ENCODE data around the gene RNASE13.

RNASE13 gene

GRCh38 chr14:21066882-21067502 is 32.4 kb upstream of the RNASE13 start:
- DNase-seq (ENCODE audit: low read depth in 2 of 2), result no peak

GRCh38 chr14:21063479-21063878 is 28.9 kb upstream of the RNASE13 start:
- DNase-seq (ENCODE audit: low read depth in 2 of 2), result no peak

- no peak for DNase-seq (ENCODE audit: low read depth in 2 of 2)
Observed at GRCh38 chr14:21061347-21061668, 26.7 kb upstream of the RNASE13 start.

- no peak for DNase-seq (ENCODE audit: low read depth in 2 of 2)
Observed at GRCh38 chr14:21060614-21061346, 26.2 kb upstream of the RNASE13 start.

GRCh38 chr14:21059842-21060613 is 25.4 kb upstream of the RNASE13 start:
- DNase-seq (ENCODE audit: low read depth in 2 of 2), result no peak

GRCh38 chr14:21058903-21059302 is 24.3 kb upstream of the RNASE13 start:
- DNase-seq (ENCODE audit: low read depth in 2 of 2), result no peak

- DNase-seq (ENCODE audit: low read depth in 2 of 2), result no peak
Observed at GRCh38 chr14:21057803-21058675, 23.4 kb upstream of the RNASE13 start, which contains the start of gene RNASE8. RNASE8 (plus strand) TSS chr14:21057822; CDS start chr14:21057893, 71 bp downstream.

- DNase-seq (ENCODE audit: low read depth in 2 of 2), result no peak
Observed at GRCh38 chr14:21056520-21057163, 22.0 kb upstream of the RNASE13 start.

GRCh38 chr14:21055432-21056117 is 21.0 kb upstream of the RNASE13 start:
- DNase-seq (ENCODE audit: low read depth in 2 of 2), result no peak

GRCh38 chr14:21054768-21055145 is 20.1 kb upstream of the RNASE13 start:
- DNase-seq (ENCODE audit: low read depth in 2 of 2), result no peak

- no peak for DNase-seq (ENCODE audit: low read depth in 2 of 2)
Observed at GRCh38 chr14:21054123-21054767, 19.6 kb upstream of the RNASE13 start.

GRCh38 chr14:21053184-21054122 is 18.8 kb upstream of the RNASE13 start:
- DNase-seq (ENCODE audit: low read depth in 2 of 2), result no peak

GRCh38 chr14:21050597-21050996 is 16.0 kb upstream of the RNASE13 start:
- no peak for DNase-seq (ENCODE audit: low read depth in 2 of 2)

GRCh38 chr14:21049271-21049673 is 14.7 kb upstream of the RNASE13 start:
- DNase-seq (ENCODE audit: low read depth in 2 of 2), result no peak

GRCh38 chr14:21048638-21049037 is 14.0 kb upstream of the RNASE13 start:
- no peak for DNase-seq (ENCODE audit: low read depth in 2 of 2)

GRCh38 chr14:21047378-21047781 is 12.8 kb upstream of the RNASE13 start:
- no peak for DNase-seq (ENCODE audit: low read depth in 2 of 2)

- no peak for DNase-seq (ENCODE audit: low read depth in 2 of 2)
Observed at GRCh38 chr14:21043974-21044618, 9.5 kb upstream of the RNASE13 start.

GRCh38 chr14:21043387-21043973 is 8.9 kb upstream of the RNASE13 start:
- DNase-seq (ENCODE audit: low read depth in 2 of 2), result no peak
